H1 (cell line): ENCODE measurements around the gene SMIM10. TPM values are rescaled to one million over a fixed set of nuclear protein-coding genes. Genes with fewer than 3 reads are reported as not detected.

Source experiments
- CTCF ChIA-PET: fragments of 300-600 bp; sonication (Branson Sonifier 250); formaldehyde crosslinking; loops from one replicate; lab custom pipeline; 2021; ENCODE audit not compliant: partially characterized antibody; lab: Charles Lee
- POLR2A ChIA-PET: fragments of 300-600 bp; sonication (Branson Sonifier 250); formaldehyde crosslinking; loops from one replicate; lab custom pipeline; 2021; ENCODE audit warnings: inconsistent platforms; ENCODE audit not compliant: partially characterized antibody; lab: Charles Lee
- DNase-seq, 2 experiments: peaks; one replicate each; pipeline versions ENCODE4 v3.0.0 to v3.0.0-alpha.2; 2010 to 2022; ENCODE audit warnings: low spot score in 2 of 2, low read depth in 1 of 2, mixed read lengths in 1 of 2
- FAIRE-seq: peaks from 2 replicates; lab custom pipeline; 2011; peaks lifted over from hg19 to GRCh38; lab: Jason Lieb, UNC
- H2AFZ ChIP-seq: 2 replicates; pipeline ENCODE4 v1.8.1; 2012; ENCODE audit warnings: low read length, inconsistent platforms
- H2AK5ac ChIP-seq: 2 replicates; pipeline ENCODE4 v1.6.1; 2013; ENCODE audit warnings: low read depth, low read length
- H2BK120ac ChIP-seq: replicated peaks from 2 replicates; pipeline ENCODE3; 2013; ENCODE audit warnings: low read depth, low read length, inconsistent platforms
- H2BK12ac ChIP-seq: 2 replicates; pipeline ENCODE4 v1.6.1; 2013; ENCODE audit warnings: low read depth, low read length
- H2BK15ac ChIP-seq: 2 replicates; pipeline ENCODE4 v1.6.1; 2013; ENCODE audit warnings: low read length
- H2BK20ac ChIP-seq: 2 replicates; pipeline ENCODE4 v1.6.1; 2013; ENCODE audit warnings: low read length
- H2BK5ac ChIP-seq: 2 replicates; pipeline ENCODE4 v1.6.1; 2013; ENCODE audit warnings: low read depth, low read length
- H3K14ac ChIP-seq: 2 replicates; pipeline ENCODE4 v1.6.1; 2013; ENCODE audit warnings: inconsistent platforms; ENCODE audit not compliant: insufficient read length
- H3K18ac ChIP-seq: 2 replicates; pipeline ENCODE4 v1.6.1; 2013; ENCODE audit warnings: low read length; ENCODE audit errors: extremely low read depth
- H3K23ac ChIP-seq: 2 replicates; pipeline ENCODE4 v1.6.1; 2013; ENCODE audit warnings: inconsistent platforms; ENCODE audit not compliant: insufficient read length
- H3K23me2 ChIP-seq: 2 replicates; pipeline ENCODE4 v1.6.1; 2013; ENCODE audit warnings: low read depth, low read length
- H3K27ac ChIP-seq: 2 replicates; pipeline ENCODE4 v1.6.1; 2011; ENCODE audit warnings: low read depth, low read length, inconsistent platforms
- H3K27me3 ChIP-seq, 4 experiments: replicated peaks in 1 of 4; 1 replicate in 1 of 4; 2 replicates in 3 of 4; pipeline versions ENCODE4 v1.6.1 to v1.8.1; 2011 to 2013; ENCODE audit warnings: low read length in 3 of 4, mild to moderate bottlenecking in 3 of 4, inconsistent platforms in 2 of 4, mixed read lengths in 2 of 4, moderate library complexity in 1 of 4; ENCODE audit not compliant: control insufficient read depth in 3 of 4, insufficient read depth in 3 of 4; ENCODE audit errors: extremely low read depth in 1 of 4
- H3K36me3 ChIP-seq, 4 experiments: 2 replicates each; pipeline versions ENCODE4 v1.6.1 to v1.8.1; 2011 to 2013; ENCODE audit warnings: mild to moderate bottlenecking in 4 of 4, low read length in 3 of 4, moderate library complexity in 2 of 4, control low read depth in 1 of 4, inconsistent platforms in 1 of 4; ENCODE audit not compliant: insufficient read depth in 4 of 4, control insufficient read depth in 2 of 4
- H3K4ac ChIP-seq: replicated peaks from 2 replicates; pipeline ENCODE3; 2013; ENCODE audit warnings: low read length, low read depth, mixed read lengths, inconsistent platforms; ENCODE audit not compliant: insufficient read length
- H3K4me1 ChIP-seq, 4 experiments: replicated peaks in 1 of 4; 1 replicate in 1 of 4; 2 replicates in 3 of 4; pipeline versions ENCODE4 v1.6.1 to v1.8.1; 2011 to 2013; ENCODE audit warnings: low read length in 3 of 4, inconsistent platforms in 2 of 4, mixed read lengths in 1 of 4; ENCODE audit not compliant: insufficient read depth in 4 of 4, control insufficient read depth in 3 of 4
- H3K4me2 ChIP-seq, 2 experiments: 2 replicates each; pipeline versions ENCODE4 v1.6.1 to v1.8.1; 2011 to 2013; ENCODE audit warnings: low read depth in 2 of 2, low read length in 2 of 2, control low read depth in 1 of 2, inconsistent platforms in 1 of 2, mild to moderate bottlenecking in 1 of 2; ENCODE audit not compliant: insufficient read depth in 1 of 2
- H3K4me3 ChIP-seq, 4 experiments: fragments of 200-600, 300-600 bp in 1 of 4; sonication (generic), shearing (Covaris generic), sonication (Bioruptor Twin) in 1 of 4; 2 replicates each; pipeline versions ENCODE4 v1.5.1 to v1.8.1; 2011 to 2016; ENCODE audit warnings: low read length in 4 of 4, low read depth in 3 of 4, control low read depth in 2 of 4, inconsistent platforms in 2 of 4, mild to moderate bottlenecking in 2 of 4, mixed read lengths in 1 of 4, moderate library complexity in 1 of 4; ENCODE audit not compliant: insufficient read depth in 2 of 4; ENCODE audit errors: extremely low read depth in 1 of 4
- H3K56ac ChIP-seq: replicated peaks from 2 replicates; pipeline ENCODE3; 2013; ENCODE audit warnings: low read depth, mild to moderate bottlenecking, mixed read lengths, low read length, inconsistent platforms; ENCODE audit not compliant: insufficient read length
- H3K79me1 ChIP-seq: 2 replicates; pipeline ENCODE4 v1.6.1; 2013; ENCODE audit warnings: low read depth, low read length, control low read depth
- H3K79me2 ChIP-seq, 2 experiments: 2 replicates each; pipeline versions ENCODE4 v1.6.1 to v1.8.1; 2012 to 2013; ENCODE audit warnings: low read length in 2 of 2, mild to moderate bottlenecking in 2 of 2, inconsistent platforms in 1 of 2; ENCODE audit not compliant: insufficient read depth in 2 of 2, control insufficient read depth in 1 of 2
- H3K9ac ChIP-seq, 4 experiments: replicated peaks in 1 of 4; 1 replicate in 1 of 4; 2 replicates in 3 of 4; pipeline versions ENCODE4 v1.6.1 to v1.8.1; 2011 to 2013; ENCODE audit warnings: low read depth in 3 of 4, low read length in 3 of 4, control low read depth in 2 of 4, mild to moderate bottlenecking in 2 of 4, moderate library complexity in 2 of 4, inconsistent platforms in 1 of 4; ENCODE audit errors: extremely low read depth in 1 of 4
- H3K9me3 ChIP-seq, 2 experiments: 2 replicates each; pipeline versions ENCODE4 v1.6.1 to v1.8.1; 2012 to 2013; ENCODE audit warnings: mild to moderate bottlenecking in 2 of 2, moderate library complexity in 2 of 2, control low read depth in 1 of 2, inconsistent platforms in 1 of 2, low read depth in 1 of 2, low read length in 1 of 2, mixed read lengths in 1 of 2; ENCODE audit not compliant: insufficient read depth in 2 of 2
- H4K20me1 ChIP-seq, 2 experiments: replicated peaks in 1 of 2; 2 replicates each; pipeline versions ENCODE3 to v1.8.1; 2011 to 2013; ENCODE audit warnings: inconsistent platforms in 2 of 2, low read length in 2 of 2, mild to moderate bottlenecking in 1 of 2; ENCODE audit not compliant: insufficient read depth in 2 of 2, control insufficient read depth in 1 of 2
- H4K5ac ChIP-seq: 2 replicates; pipeline ENCODE4 v1.6.1; 2013; ENCODE audit warnings: low read length, low read depth, mixed read lengths, inconsistent platforms; ENCODE audit not compliant: insufficient read length
- H4K8ac ChIP-seq: 2 replicates; pipeline ENCODE4 v1.8.0; 2013; ENCODE audit warnings: mild to moderate bottlenecking, moderate library complexity, low read length, inconsistent platforms; ENCODE audit not compliant: insufficient read depth; ENCODE audit errors: extremely low read depth
- H4K91ac ChIP-seq: replicated peaks from 2 replicates; pipeline ENCODE3; 2013; ENCODE audit warnings: low read length, mixed read lengths, inconsistent platforms; ENCODE audit not compliant: insufficient read length
- ATF2 ChIP-seq: IDR thresholded peaks from 2 replicates; pipeline ENCODE4 v1.6.1; 2012; ENCODE audit warnings: low read length, inconsistent platforms
- BCL11A ChIP-seq, 2 experiments: IDR thresholded peaks; one replicate each; pipeline ENCODE4 v1.6.1; 2011; ENCODE audit warnings: low read depth in 2 of 2, low read length in 2 of 2, mild to moderate bottlenecking in 2 of 2
- EGR1 ChIP-seq: IDR thresholded peaks from 2 replicates; pipeline ENCODE4 v1.6.1; 2011; ENCODE audit warnings: low read depth, low read length, borderline replicate concordance
- EP300 ChIP-seq, 2 experiments: IDR thresholded peaks; 1 replicate in 1 of 2; 2 replicates in 1 of 2; pipeline ENCODE4 v1.6.1; 2011 to 2012; ENCODE audit warnings: low read depth in 2 of 2, low read length in 2 of 2, mild to moderate bottlenecking in 2 of 2, borderline replicate concordance in 1 of 2, inconsistent platforms in 1 of 2, moderate library complexity in 1 of 2
- KDM1A ChIP-seq: fragments of 200-600, 300-600 bp; sonication (generic); IDR thresholded peaks from 2 replicates; pipeline ENCODE4 v1.7.1; 2016; ENCODE audit warnings: mild to moderate bottlenecking, low read length, borderline replicate concordance
- KDM5A ChIP-seq: fragments of 200-600 bp; IDR thresholded peaks from 2 replicates; pipeline ENCODE4 v1.7.1; 2012; ENCODE audit warnings: mild to moderate bottlenecking, low read length, inconsistent platforms, mixed read lengths
- PHF8 ChIP-seq: fragments of 200-600 bp; sonication (generic); conservative IDR thresholded peaks from 2 replicates; pipeline ENCODE4 v1.7.1; 2012; ENCODE audit warnings: low read depth, mild to moderate bottlenecking, inconsistent platforms, low read length, moderate library complexity
- POU5F1 ChIP-seq: IDR thresholded peaks from 2 replicates; pipeline ENCODE4 v1.6.1; 2011; ENCODE audit warnings: low read depth, mild to moderate bottlenecking, low read length, moderate library complexity
- RAD21 ChIP-seq, 2 experiments: IDR thresholded peaks in 1 of 2; conservative IDR thresholded peaks in 1 of 2; 2 replicates each; pipeline ENCODE4 v1.6.1; 2011; ENCODE audit warnings: low read depth in 2 of 2, low read length in 2 of 2, improper control_type of control experiment in 1 of 2, inconsistent platforms in 1 of 2, mild to moderate bottlenecking in 1 of 2, moderate library complexity in 1 of 2
- RXRA ChIP-seq: IDR thresholded peaks from 2 replicates; pipeline ENCODE4 v1.6.1; 2011; ENCODE audit warnings: low read depth, mild to moderate bottlenecking, low read length, moderate library complexity; ENCODE audit not compliant: insufficient read depth
- TAF1 ChIP-seq: IDR thresholded peaks from 2 replicates; pipeline ENCODE4 v1.6.1; 2011; ENCODE audit warnings: mild to moderate bottlenecking, low read depth, low read length
- TEAD4 ChIP-seq: IDR thresholded peaks from 2 replicates; pipeline ENCODE4 v1.6.1; 2012; ENCODE audit warnings: low read depth, low read length, inconsistent platforms, mixed read lengths
- WGBS, 2 experiments: shearing (Covaris generic) in 1 of 2; methylation state at CpG; one replicate each; pipeline versions ENCODE4 v1.1.6 to v1.1.7; 2013 to 2015; ENCODE audit warnings: low lambda C conversion rate in 2 of 2, mixed read lengths in 2 of 2, inconsistent platforms in 1 of 2, low coverage in 1 of 2, missing lambda C conversion rate in 1 of 2; ENCODE audit not compliant: insufficient replicate concordance in 2 of 2, insufficient coverage in 1 of 2, insufficient read length in 1 of 2; ENCODE audit errors: extremely low coverage in 1 of 2, missing lambda C conversion rate in 1 of 2; 5-methylcytosine and 5-hydroxymethylcytosine counted together
- polyA plus RNA-seq, 7 experiments: library from polyadenylated mRNA; depleted of rRNA in 3 of 7; stranded (reverse) in 5 of 7; unstranded in 2 of 7; fragments of >200 nt in 5 of 7; fragments of 200-250 nt in 2 of 7; gene quantifications; 1 replicate in 5 of 7; 2 replicates in 1 of 7; 4 replicates in 1 of 7; pipeline versions ENCODE4 v1.2.1 to v1.2.3, GENCODE V29; 2011 to 2013; ENCODE audit warnings: missing spikeins in 2 of 7, mixed read lengths in 2 of 7
- total RNA-seq: library from RNA; stranded (reverse); fragmentation: NEBNext Ultra II Directional; extraction: Animal tissue kit (Norgen Biotek cat#: 25700); gene quantifications from 2 replicates; pipeline ENCODE4 v1.2.1, GENCODE V29; 2021

Gene SMIM10
- total and polyA plus RNA-seq, 2 of the 8 experiments (the other 6 are each of a cell fraction or from before 2014, with no cell fraction given) = 2.3 to 2.8 TPM

GRCh38 chrX:134975516-134975915, 15.3 kb upstream of the SMIM10 start:
- no peak overlapping the region for H2BK20ac ChIP-seq
- H3K23me2 ChIP-seq = no peaks in the 10 kb centered on the region
- no peak overlapping the region for H2BK5ac ChIP-seq
- no peaks in the 10 kb centered on the region for H3K79me1 ChIP-seq
- FAIRE-seq (no peak), DNase-seq (no peak)
- POLR2A ChIA-PET = no interaction called here
- H3K14ac ChIP-seq = no peak overlapping the region
- no peaks in the 10 kb centered on the region for H3K9me3 ChIP-seq
- no peak overlapping the region for H2BK120ac ChIP-seq
- H3K9ac ChIP-seq = no peak overlapping the region
- no peaks in the 10 kb centered on the region for H3K4me1 ChIP-seq
- H4K5ac ChIP-seq = no peak overlapping the region
- H4K20me1 ChIP-seq = no peaks in the 10 kb centered on the region
- H3K36me3 ChIP-seq = no peaks in the 10 kb centered on the region
- no peaks in the 10 kb centered on the region for H3K27me3 ChIP-seq
- H2AK5ac ChIP-seq = no peak overlapping the region
- CTCF ChIA-PET = no interaction called here
- H3K4ac ChIP-seq = no peak overlapping the region
- H2BK12ac ChIP-seq = no peak overlapping the region
- H3K79me2 ChIP-seq = no peaks in the 10 kb centered on the region
- no peak overlapping the region for H2BK15ac ChIP-seq
- no peak overlapping the region for H4K91ac ChIP-seq
- no peak overlapping the region for H3K27ac ChIP-seq
- H3K4me3 ChIP-seq = no peak overlapping the region
- H3K56ac ChIP-seq = no peak overlapping the region
- H3K18ac ChIP-seq = no peak overlapping the region
- WGBS, 2 experiments = 75% methylated on average over 1 of the region's 1 CpG; no CpG with 5 or more reads in 1 of the 2 experiments
- TF ChIP-seq ATF2 (no peak), EP300 (IDR thresholded peaks at IDR 0.05; ENCODE audit: borderline replicate concordance in 1 of 2, low read depth in 2 of 2, low read length in 2 of 2) (no peak), RXRA (no peak), KDM1A (no peak), POU5F1 (no peak), TEAD4 (no peak), KDM5A (no peak), PHF8 (no peak), TAF1 (no peak), EGR1 (no peak), BCL11A (IDR thresholded peaks at IDR 0.05; ENCODE audit: low read depth in 2 of 2, low read length in 2 of 2) (no peak), RAD21 (IDR thresholded peaks at IDR 0.05 in 1 of 2, conservative IDR thresholded peaks at IDR 0.05 in 1 of 2; ENCODE audit: low read depth in 2 of 2, low read length in 2 of 2) (no peak)
- no peak overlapping the region for H3K23ac ChIP-seq
- H2AFZ ChIP-seq = no peak overlapping the region
- H3K4me2 ChIP-seq = no peak overlapping the region
- no peak overlapping the region for H4K8ac ChIP-seq
